Activated T-cell treated with anti-CD3 and anti-CD28 coated beads, Interleukin-2, amount 50 U/mL, for 4 hours (primary cell): ENCODE measurements around the gene PCDHGA1. TPM values are rescaled to one million over a fixed set of nuclear protein-coding genes. Genes with fewer than 3 reads are reported as not detected.
A peak's percentile ranks its signal among the peaks of the same experiment; 100 is the strongest.

Experiments
- ATAC-seq, 2 donors: fragments of 200-7000 bp; cut with Tn5 transposase; one replicate each; pipeline ENCODE4 v1.10.0; 2021
- DNase-seq: peaks from one replicate; pipeline ENCODE4 v3.0.0-alpha.2; 2020
- H3K27me3 Mint-ChIP-seq: one replicate; pipeline ENCODE4 v1.8.0; 2021; ENCODE audit warnings: low read depth, mixed read lengths
- H3K36me3 Mint-ChIP-seq: one replicate; pipeline ENCODE4 v1.8.0; 2022; ENCODE audit warnings: mixed read lengths; ENCODE audit not compliant: insufficient read depth
- H3K4me1 Mint-ChIP-seq: one replicate; pipeline ENCODE4 v1.8.0; 2021; ENCODE audit warnings: low read depth, mixed read lengths
- H3K4me3 Mint-ChIP-seq: one replicate; pipeline ENCODE4 v1.8.0; 2021; ENCODE audit warnings: mild to moderate bottlenecking, moderate library complexity, mixed read lengths
- H3K9me3 Mint-ChIP-seq: one replicate; pipeline ENCODE4 v1.8.0; 2021; ENCODE audit warnings: mixed read lengths
- total RNA-seq, 3 donors: library from RNA; stranded (reverse); gene quantifications; one replicate each; pipeline ENCODE4 v1.2.1, GENCODE V29; 2021

The PCDHGA1 gene
- total RNA-seq, 3 donors from 2014 or later, result 0.05 to 0.11 (median 0.11) TPM

GRCh38 chr5:141529002-141529401, 198.7 kb downstream of the PCDHGA1 start:
- no peak overlapping the region for H3K4me3 Mint-ChIP-seq
- H3K9me3 Mint-ChIP-seq, result no peaks in the 10 kb centered on the region
- H3K27me3 Mint-ChIP-seq, result no peaks in the 10 kb centered on the region
- DNase-seq (no peak), ATAC-seq (no peak)
- peaks cover 11% of the 10 kb centered on the region for H3K4me1 Mint-ChIP-seq
- H3K36me3 Mint-ChIP-seq, result peaks cover 42% of the 10 kb centered on the region

GRCh38 chr5:141529873-141530272, 199.6 kb downstream of the PCDHGA1 start:
- Mint-ChIP-seq H3K27me3 (no peaks in the 10 kb centered on the region), H3K9me3 (no peaks in the 10 kb centered on the region), H3K36me3 (peaks cover 40% of the 10 kb centered on the region), H3K4me1 (peaks cover 8% of the 10 kb centered on the region), H3K4me3 (no peak overlapping the region)
- ATAC-seq, result no peak
- DNase-seq, result no peak

- ATAC-seq (no peak), DNase-seq (no peak)
- Mint-ChIP-seq H3K4me3 (no peak overlapping the region), H3K27me3 (no peaks in the 10 kb centered on the region), H3K36me3 (peaks cover 26% of the 10 kb centered on the region), H3K4me1 (peaks cover 3% of the 10 kb centered on the region), H3K9me3 (no peaks in the 10 kb centered on the region)
Measured at GRCh38 chr5:141532726-141533125, 202.4 kb downstream of the PCDHGA1 start.

GRCh38 chr5:141533897-141534296, 203.6 kb downstream of the PCDHGA1 start:
- ATAC-seq (no peak), DNase-seq (no peak)
- peaks cover 3% of the 10 kb centered on the region for H3K4me1 Mint-ChIP-seq
- no peak overlapping the region for H3K4me3 Mint-ChIP-seq
- H3K36me3 Mint-ChIP-seq, result peaks cover 16% of the 10 kb centered on the region
- H3K27me3 Mint-ChIP-seq, result no peaks in the 10 kb centered on the region
- no peaks in the 10 kb centered on the region for H3K9me3 Mint-ChIP-seq

GRCh38 chr5:141534492-141535213, 204.3 kb downstream of the PCDHGA1 start:
- ATAC-seq, result no peak
- H3K36me3 Mint-ChIP-seq, result peaks cover 20% of the 10 kb centered on the region
- DNase-seq, result no peak
- no peak overlapping the region for H3K4me3 Mint-ChIP-seq
- peaks cover 3% of the 10 kb centered on the region for H3K4me1 Mint-ChIP-seq
- no peaks in the 10 kb centered on the region for H3K9me3 Mint-ChIP-seq
- H3K27me3 Mint-ChIP-seq, result no peaks in the 10 kb centered on the region

- H3K36me3 Mint-ChIP-seq, result peaks cover 34% of the 10 kb centered on the region
- H3K4me1 Mint-ChIP-seq, result peaks cover 8% of the 10 kb centered on the region
Measured at GRCh38 chr5:141543053-141543452, 212.7 kb downstream of the PCDHGA1 start.

GRCh38 chr5:141547488-141547887, 217.2 kb downstream of the PCDHGA1 start:
- DNase-seq (no peak), ATAC-seq (no peak)
- Mint-ChIP-seq H3K4me3 (no peak overlapping the region), H3K4me1 (peaks cover 26% of the 10 kb centered on the region), H3K9me3 (peaks cover 13% of the 10 kb centered on the region), H3K27me3 (no peaks in the 10 kb centered on the region), H3K36me3 (peaks cover 45% of the 10 kb centered on the region)

More at GRCh38 chr5:141543053-141543452, 212.7 kb downstream of the PCDHGA1 start:
- Mint-ChIP-seq H3K27me3 (no peaks in the 10 kb centered on the region), H3K4me3 (no peak overlapping the region), H3K9me3 (peaks cover 8% of the 10 kb centered on the region)
- no peak for ATAC-seq
- DNase-seq, result no peak

- ATAC-seq, result no peak
- no peak for DNase-seq
- Mint-ChIP-seq H3K4me1 (peaks cover 25% of the 10 kb centered on the region), H3K4me3 (no peak overlapping the region), H3K36me3 (peaks cover 43% of the 10 kb centered on the region), H3K27me3 (no peaks in the 10 kb centered on the region), H3K9me3 (peaks cover 13% of the 10 kb centered on the region)
Measured at GRCh38 chr5:141547921-141548320, 217.6 kb downstream of the PCDHGA1 start.

GRCh38 chr5:141557681-141558136, 227.4 kb downstream of the PCDHGA1 start:
- Mint-ChIP-seq H3K27me3 (no peaks in the 10 kb centered on the region), H3K9me3 (no peaks in the 10 kb centered on the region), H3K36me3 (peaks cover 33% of the 10 kb centered on the region), H3K4me1 (peaks cover 17% of the 10 kb centered on the region), H3K4me3 (no peak overlapping the region)
- peak; percentile 81 to 83 for ATAC-seq
- peak; percentile 68 for DNase-seq

GRCh38 chr5:141558150-141558549, 227.8 kb downstream of the PCDHGA1 start:
- H3K9me3 Mint-ChIP-seq, result no peaks in the 10 kb centered on the region
- H3K4me1 Mint-ChIP-seq, result peaks cover 21% of the 10 kb centered on the region
- H3K27me3 Mint-ChIP-seq, result no peaks in the 10 kb centered on the region
- ATAC-seq (peak in 1 of 2 donors; percentile 27), DNase-seq (no peak)
- H3K4me3 Mint-ChIP-seq, result no peak overlapping the region
- peaks cover 37% of the 10 kb centered on the region for H3K36me3 Mint-ChIP-seq

- Mint-ChIP-seq H3K9me3 (no peaks in the 10 kb centered on the region), H3K27me3 (no peaks in the 10 kb centered on the region), H3K36me3 (peaks cover 46% of the 10 kb centered on the region), H3K4me3 (no peak overlapping the region), H3K4me1 (peaks cover 32% of the 10 kb centered on the region)
- ATAC-seq (no peak), DNase-seq (no peak)
Measured at GRCh38 chr5:141559461-141559860, 229.1 kb downstream of the PCDHGA1 start.

- Mint-ChIP-seq H3K4me3 (no peak overlapping the region), H3K36me3 (peaks cover 49% of the 10 kb centered on the region), H3K9me3 (no peaks in the 10 kb centered on the region), H3K27me3 (no peaks in the 10 kb centered on the region), H3K4me1 (peaks cover 32% of the 10 kb centered on the region)
- DNase-seq, result no peak
- no peak for ATAC-seq
Measured at GRCh38 chr5:141560151-141560550, 229.8 kb downstream of the PCDHGA1 start.

- H3K4me1 Mint-ChIP-seq, result peaks cover 32% of the 10 kb centered on the region
- H3K36me3 Mint-ChIP-seq, result peaks cover 52% of the 10 kb centered on the region
- ATAC-seq, result no peak
- no peak overlapping the region for H3K4me3 Mint-ChIP-seq
- no peaks in the 10 kb centered on the region for H3K9me3 Mint-ChIP-seq
- no peaks in the 10 kb centered on the region for H3K27me3 Mint-ChIP-seq
- no peak for DNase-seq
Measured at GRCh38 chr5:141560725-141561483, 230.6 kb downstream of the PCDHGA1 start.
